Adipocyte (in vitro differentiated cells): Measurements from ENCODE around the gene CTF1.

Experiments
- DNase-seq: peaks from one replicate; pipeline ENCODE4 v3.0.0-alpha.2; 2015; ENCODE audit warnings: low read depth
- H3K27me3 ChIP-seq: replicated peaks from 2 replicates; pipeline ENCODE4 v1.7.0; 2013; ENCODE audit warnings: mild to moderate bottlenecking, low read length, moderate library complexity; ENCODE audit not compliant: control insufficient read depth, insufficient read depth
- H3K36me3 ChIP-seq: 2 replicates; pipeline ENCODE4 v1.7.0; 2013; ENCODE audit warnings: low read length, mild to moderate bottlenecking, moderate library complexity; ENCODE audit not compliant: control insufficient read depth, insufficient read depth, severe bottlenecking
- H3K4me1 ChIP-seq: 2 replicates; pipeline ENCODE4 v1.7.0; 2013; ENCODE audit warnings: mild to moderate bottlenecking, low read length, moderate library complexity; ENCODE audit not compliant: control insufficient read depth, insufficient read depth
- H3K4me3 ChIP-seq: 2 replicates; pipeline ENCODE4 v1.7.0; 2013; ENCODE audit warnings: mild to moderate bottlenecking, low read length, moderate library complexity
- H3K9ac ChIP-seq: 2 replicates; pipeline ENCODE4 v1.7.0; 2013; ENCODE audit warnings: mild to moderate bottlenecking, low read length, moderate library complexity
- H3K9me3 ChIP-seq: 2 replicates; pipeline ENCODE4 v1.7.0; 2013; ENCODE audit warnings: mild to moderate bottlenecking, low read length, moderate library complexity; ENCODE audit not compliant: control insufficient read depth

The CTF1 gene

GRCh38 chr16:30874244-30874820 lies 22.1 kb upstream of the CTF1 start:
- Histone ChIP-seq H3K4me1 (peaks cover 12% of the 10 kb centered on the region), H3K9me3 (no peaks in the 10 kb centered on the region), H3K4me3 (peak overlapping the region; percentile 88), H3K36me3 (peaks cover 4% of the 10 kb centered on the region), H3K9ac (peak overlapping the region; percentile 93), H3K27me3 (no peaks in the 10 kb centered on the region)
- DNase-seq = no peak

GRCh38 chr16:30874821-30875717 lies 21.3 kb upstream of the CTF1 start:
- Histone ChIP-seq H3K9ac (peak overlapping the region; percentile 93), H3K27me3 (no peaks in the 10 kb centered on the region), H3K4me1 (peaks cover 12% of the 10 kb centered on the region), H3K9me3 (no peaks in the 10 kb centered on the region), H3K4me3 (peak overlapping the region; percentile 88), H3K36me3 (peaks cover 4% of the 10 kb centered on the region)
- peak; percentile 94 for DNase-seq

- no peaks in the 10 kb centered on the region for H3K9me3 ChIP-seq
- no peaks in the 10 kb centered on the region for H3K27me3 ChIP-seq
- peak overlapping the region; percentile 88 for H3K4me3 ChIP-seq
- peaks cover 4% of the 10 kb centered on the region for H3K36me3 ChIP-seq
- DNase-seq = peak; percentile 49
- H3K4me1 ChIP-seq = peaks cover 12% of the 10 kb centered on the region
- H3K9ac ChIP-seq = peak overlapping the region; percentile 93
Observed at GRCh38 chr16:30875871-30876801, 20.3 kb upstream of the CTF1 start.

- no peaks in the 10 kb centered on the region for H3K9me3 ChIP-seq
- DNase-seq = no peak
- peak overlapping the region; percentile 93 for H3K9ac ChIP-seq
- peaks cover 12% of the 10 kb centered on the region for H3K4me1 ChIP-seq
- H3K27me3 ChIP-seq = no peaks in the 10 kb centered on the region
- H3K36me3 ChIP-seq = peaks cover 4% of the 10 kb centered on the region
- H3K4me3 ChIP-seq = peak overlapping the region; percentile 88
Observed at GRCh38 chr16:30876867-30877266, 19.5 kb upstream of the CTF1 start.

GRCh38 chr16:30882429-30883310 lies 13.7 kb upstream of the CTF1 start:
- Histone ChIP-seq H3K4me1 (no peaks in the 10 kb centered on the region), H3K9me3 (no peaks in the 10 kb centered on the region), H3K27me3 (no peaks in the 10 kb centered on the region), H3K4me3 (no peak overlapping the region), H3K36me3 (peaks cover 17% of the 10 kb centered on the region), H3K9ac (no peak overlapping the region)
- DNase-seq = no peak

GRCh38 chr16:30884760-30885159 lies 11.7 kb upstream of the CTF1 start:
- Histone ChIP-seq H3K4me3 (no peak overlapping the region), H3K4me1 (no peaks in the 10 kb centered on the region), H3K9me3 (no peaks in the 10 kb centered on the region), H3K9ac (no peak overlapping the region), H3K36me3 (peaks cover 22% of the 10 kb centered on the region), H3K27me3 (no peaks in the 10 kb centered on the region)
- no peak for DNase-seq

GRCh38 chr16:30885196-30885595 lies 11.2 kb upstream of the CTF1 start:
- Histone ChIP-seq H3K4me1 (no peaks in the 10 kb centered on the region), H3K9me3 (no peaks in the 10 kb centered on the region), H3K27me3 (no peaks in the 10 kb centered on the region), H3K36me3 (peaks cover 22% of the 10 kb centered on the region), H3K4me3 (no peak overlapping the region), H3K9ac (no peak overlapping the region)
- DNase-seq = no peak

GRCh38 chr16:30886145-30886544 lies 10.3 kb upstream of the CTF1 start:
- Histone ChIP-seq H3K9ac (no peak overlapping the region), H3K4me3 (no peak overlapping the region), H3K27me3 (no peaks in the 10 kb centered on the region), H3K36me3 (peaks cover 22% of the 10 kb centered on the region), H3K9me3 (no peaks in the 10 kb centered on the region), H3K4me1 (no peaks in the 10 kb centered on the region)
- DNase-seq = no peak

GRCh38 chr16:30887927-30888326 lies 8.5 kb upstream of the CTF1 start:
- Histone ChIP-seq H3K4me1 (peaks cover 3% of the 10 kb centered on the region), H3K36me3 (peaks cover 17% of the 10 kb centered on the region), H3K4me3 (no peak overlapping the region)

GRCh38 chr16:30888856-30889499 lies 7.4 kb upstream of the CTF1 start:
- Histone ChIP-seq H3K9ac (no peak overlapping the region), H3K27me3 (no peaks in the 10 kb centered on the region), H3K36me3 (peaks cover 17% of the 10 kb centered on the region), H3K4me3 (no peak overlapping the region), H3K9me3 (no peaks in the 10 kb centered on the region), H3K4me1 (peaks cover 7% of the 10 kb centered on the region)
- DNase-seq = no peak

More at GRCh38 chr16:30887927-30888326, 8.5 kb upstream of the CTF1 start:
- no peak for DNase-seq
- no peak overlapping the region for H3K9ac ChIP-seq
- no peaks in the 10 kb centered on the region for H3K9me3 ChIP-seq
- no peaks in the 10 kb centered on the region for H3K27me3 ChIP-seq
